Mesenchymal stem cell (in vitro differentiated cells and primary cell): ENCODE results near the gene NAV2.
"Not testable (repeated sequence)": the region's sequence is repeated elsewhere in the genome, so short reads cannot be mapped to it uniquely, and the experiment has no call there.

Experiments
- DNase-seq: peaks from one replicate; pipeline ENCODE4 v3.0.0-alpha.2; 2013
- H2AFZ ChIP-seq: one replicate; pipeline ENCODE4 v1.6.1; 2013; ENCODE audit warnings: low read depth, mild to moderate bottlenecking, control low read depth, inconsistent platforms, low read length, moderate library complexity
- H2AK5ac ChIP-seq: 2 replicates; pipeline ENCODE4 v1.6.1; 2013; ENCODE audit warnings: low read length, moderate library complexity, mild to moderate bottlenecking, inconsistent platforms; ENCODE audit not compliant: severe bottlenecking
- H2BK120ac ChIP-seq: one replicate; pipeline ENCODE4 v1.6.1; 2013; ENCODE audit warnings: low read depth, mild to moderate bottlenecking, inconsistent platforms, low read length, moderate library complexity
- H2BK12ac ChIP-seq, 2 experiments: one replicate each; pipeline ENCODE4 v1.6.1; 2013; ENCODE audit warnings: inconsistent platforms in 2 of 2, low read length in 2 of 2, mild to moderate bottlenecking in 2 of 2, moderate library complexity in 2 of 2, control low read depth in 1 of 2
- H2BK15ac ChIP-seq: one replicate; pipeline ENCODE4 v1.6.1; 2013; ENCODE audit warnings: mild to moderate bottlenecking, low read depth, inconsistent platforms; ENCODE audit not compliant: poor library complexity, severe bottlenecking
- H2BK5ac ChIP-seq: 2 replicates; pipeline ENCODE4 v1.6.1; 2013; ENCODE audit warnings: low read depth, mild to moderate bottlenecking, low read length, control low read depth, inconsistent platforms; ENCODE audit not compliant: poor library complexity, severe bottlenecking
- H3K14ac ChIP-seq, 2 experiments: one replicate each; pipeline ENCODE4 v1.6.1; 2013; ENCODE audit warnings: inconsistent platforms in 2 of 2, low read length in 2 of 2, control low read depth in 1 of 2, mild to moderate bottlenecking in 1 of 2, moderate library complexity in 1 of 2
- H3K18ac ChIP-seq, 2 experiments: one replicate each; pipeline ENCODE4 v1.6.1; 2013; ENCODE audit warnings: inconsistent platforms in 2 of 2, low read length in 2 of 2, control low read depth in 1 of 2, low read depth in 1 of 2, mild to moderate bottlenecking in 1 of 2
- H3K23ac ChIP-seq, 2 experiments: one replicate each; pipeline ENCODE4 v1.6.1; 2013; ENCODE audit warnings: inconsistent platforms in 2 of 2, low read length in 2 of 2, mild to moderate bottlenecking in 2 of 2, moderate library complexity in 2 of 2, control low read depth in 1 of 2
- H3K27ac ChIP-seq: 2 replicates; pipeline ENCODE4 v1.5.1; 2013; ENCODE audit warnings: mild to moderate bottlenecking, moderate library complexity, low read length, control low read depth, inconsistent platforms; ENCODE audit not compliant: poor library complexity, severe bottlenecking
- H3K27me3 ChIP-seq, 2 experiments: 2 replicates each; pipeline versions ENCODE4 v1.6.1 to v1.7.0; 2013; ENCODE audit warnings: low read length in 2 of 2, mild to moderate bottlenecking in 2 of 2, moderate library complexity in 2 of 2, control low read depth in 1 of 2, inconsistent platforms in 1 of 2; ENCODE audit not compliant: control insufficient read depth in 1 of 2, insufficient read depth in 1 of 2
- H3K36me3 ChIP-seq, 2 experiments: 2 replicates each; pipeline versions ENCODE4 v1.6.1 to v1.7.0; 2013; ENCODE audit warnings: low read length in 2 of 2, control low read depth in 1 of 2, inconsistent platforms in 1 of 2, low read depth in 1 of 2, mild to moderate bottlenecking in 1 of 2; ENCODE audit not compliant: insufficient read depth in 2 of 2, control insufficient read depth in 1 of 2
- H3K4ac ChIP-seq, 2 experiments: one replicate each; pipeline ENCODE4 v1.6.1; 2013; ENCODE audit warnings: inconsistent platforms in 2 of 2, low read length in 2 of 2, mild to moderate bottlenecking in 2 of 2, moderate library complexity in 2 of 2, control low read depth in 1 of 2, low read depth in 1 of 2
- H3K4me1 ChIP-seq: 2 replicates; pipeline ENCODE4 v1.6.1; 2013; ENCODE audit warnings: low read depth, low read length, control low read depth; ENCODE audit not compliant: control insufficient read depth, insufficient read depth
- H3K4me2 ChIP-seq: 2 replicates; pipeline ENCODE4 v1.6.1; 2013; ENCODE audit warnings: low read length, mild to moderate bottlenecking, inconsistent platforms; ENCODE audit not compliant: poor library complexity, severe bottlenecking
- H3K4me3 ChIP-seq, 2 experiments: 2 replicates each; pipeline versions ENCODE4 v1.5.1 to v1.7.0; 2013; ENCODE audit warnings: low read length in 2 of 2, mild to moderate bottlenecking in 2 of 2, control low read depth in 1 of 2, low read depth in 1 of 2; ENCODE audit not compliant: insufficient read depth in 1 of 2
- H3K79me1 ChIP-seq: replicated peaks from 2 replicates; pipeline ENCODE4 v1.6.1; 2013; ENCODE audit warnings: mild to moderate bottlenecking, control low read depth, low read length, inconsistent platforms; ENCODE audit not compliant: poor library complexity, severe bottlenecking
- H3K9ac ChIP-seq: 2 replicates; pipeline ENCODE4 v1.7.0; 2013; ENCODE audit warnings: mild to moderate bottlenecking, low read length, moderate library complexity
- H3K9me3 ChIP-seq: 2 replicates; pipeline ENCODE4 v1.7.0; 2013; ENCODE audit warnings: mild to moderate bottlenecking, low read length; ENCODE audit not compliant: control insufficient read depth
- H4K8ac ChIP-seq: one replicate; pipeline ENCODE4 v1.6.1; 2013; ENCODE audit warnings: inconsistent platforms, mild to moderate bottlenecking, low read length, moderate library complexity
- H4K91ac ChIP-seq: one replicate; pipeline ENCODE4 v1.6.1; 2013; ENCODE audit warnings: mild to moderate bottlenecking, low read length, inconsistent platforms
- WGBS: methylation state at CpG from one replicate; pipeline ENCODE4 v1.1.7; 2013; ENCODE audit warnings: mixed read lengths; 5-methylcytosine and 5-hydroxymethylcytosine counted together

NAV2 gene

GRCh38 chr11:20004866-20005265 is 292.2 kb downstream of the NAV2 start:
- Histone ChIP-seq H3K9me3 (no peaks in the 10 kb centered on the region), H3K4me3 (no peak overlapping the region), H3K4me2 (no peak overlapping the region), H4K91ac (no peak overlapping the region), H3K23ac (no peak overlapping the region), H2AK5ac (no peak overlapping the region), H2BK5ac (no peak overlapping the region), H3K9ac (no peak overlapping the region), H2BK12ac (no peak overlapping the region), H4K8ac (no peak overlapping the region), H3K4me1 (peaks cover 17% of the 10 kb centered on the region), H3K79me1 (no peaks in the 10 kb centered on the region), H3K4ac (no peak overlapping the region), H2AFZ (no peak overlapping the region), H2BK120ac (no peak overlapping the region), H3K18ac (no peak overlapping the region), H3K36me3 (peaks cover 0 to 83% of the 10 kb centered on the region in 2 experiments), H2BK15ac (no peak overlapping the region), H3K27me3 (no peaks in the 10 kb centered on the region), H3K27ac (no peak overlapping the region), H3K14ac (no peak overlapping the region)
- 93% methylated on average over 2 of the region's 3 CpGs for WGBS
- DNase-seq: no peak

- WGBS: 85% methylated on average over 5 of the region's 6 CpGs
- no peak overlapping the region for H3K18ac ChIP-seq
- H2BK5ac ChIP-seq: no peak overlapping the region
- DNase-seq: no peak
- H3K4me1 ChIP-seq: peaks cover 13% of the 10 kb centered on the region
- no peak overlapping the region for H4K91ac ChIP-seq
- H2AK5ac ChIP-seq: no peak overlapping the region
- no peak overlapping the region for H4K8ac ChIP-seq
- H3K23ac ChIP-seq: no peak overlapping the region
- H3K27me3 ChIP-seq: no peaks in the 10 kb centered on the region
- H2BK12ac ChIP-seq: no peak overlapping the region
- H3K36me3 ChIP-seq: peaks cover 0 to 81% of the 10 kb centered on the region in 2 experiments
- H2BK15ac ChIP-seq: no peak overlapping the region
- no peaks in the 10 kb centered on the region for H3K79me1 ChIP-seq
- H3K14ac ChIP-seq: no peak overlapping the region
- no peak overlapping the region for H3K4me2 ChIP-seq
- H3K9me3 ChIP-seq: no peaks in the 10 kb centered on the region
- no peak overlapping the region for H3K4ac ChIP-seq
- no peak overlapping the region for H3K27ac ChIP-seq
- no peak overlapping the region for H3K4me3 ChIP-seq
- H2BK120ac ChIP-seq: no peak overlapping the region
- no peak overlapping the region for H3K9ac ChIP-seq
- no peak overlapping the region for H2AFZ ChIP-seq
Measured at GRCh38 chr11:20005747-20006146, 293.1 kb downstream of the NAV2 start.

- peaks cover 0 to 76% of the 10 kb centered on the region in 2 experiments for H3K36me3 ChIP-seq
- H4K8ac ChIP-seq, H3K18ac ChIP-seq, H3K4ac ChIP-seq, H3K23ac ChIP-seq, H3K27me3 ChIP-seq, H3K14ac ChIP-seq, H2BK15ac ChIP-seq, H2BK5ac ChIP-seq, H2BK12ac ChIP-seq, H3K9ac ChIP-seq, H2AFZ ChIP-seq, H3K79me1 ChIP-seq, H4K91ac ChIP-seq, H3K4me2 ChIP-seq, H3K27ac ChIP-seq, H3K9me3 ChIP-seq, H2BK120ac ChIP-seq, H2AK5ac ChIP-seq, DNase-seq, H3K4me3 ChIP-seq: not testable (repeated sequence)
- peaks cover 11% of the 10 kb centered on the region for H3K4me1 ChIP-seq
- WGBS: no CpG with 5 or more reads among the region's 2 CpGs
Measured at GRCh38 chr11:20006618-20007017, 294.0 kb downstream of the NAV2 start.

DNA sequence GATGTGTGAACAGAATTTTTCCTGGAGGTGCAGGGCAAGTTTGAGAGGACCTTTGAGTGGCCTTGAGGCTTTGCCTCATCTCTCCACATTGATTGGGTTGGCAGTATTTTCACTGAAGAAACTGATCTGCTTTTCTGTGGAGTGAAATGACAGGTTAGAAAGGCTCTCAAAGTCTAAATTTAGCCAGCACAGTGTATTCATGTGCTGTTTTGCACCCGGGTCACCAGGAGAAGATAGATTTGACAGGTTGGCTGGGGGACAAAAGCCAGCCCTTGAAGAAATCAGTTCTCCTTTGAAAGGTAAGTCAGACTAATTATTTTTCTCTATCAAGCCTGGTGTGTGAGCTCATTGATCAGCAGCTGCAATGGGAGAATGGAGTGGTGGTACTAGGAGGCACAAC is 294.7 kb downstream of the NAV2 start:
- no peak overlapping the region for H3K27ac ChIP-seq
- no peaks in the 10 kb centered on the region for H3K9me3 ChIP-seq
- H3K4me3 ChIP-seq: no peak overlapping the region
- H3K27me3 ChIP-seq: no peaks in the 10 kb centered on the region
- H3K4me1 ChIP-seq: peaks cover 9% of the 10 kb centered on the region
- H2AK5ac ChIP-seq: no peak overlapping the region
- no peak overlapping the region for H2AFZ ChIP-seq
- 17% methylated on average over 1 of the region's 1 CpG for WGBS
- no peak overlapping the region for H3K9ac ChIP-seq
- H2BK120ac ChIP-seq: no peak overlapping the region
- H4K91ac ChIP-seq: no peak overlapping the region
- H3K23ac ChIP-seq: no peak overlapping the region
- no peak overlapping the region for H3K4me2 ChIP-seq
- H3K4ac ChIP-seq: no peak overlapping the region
- H2BK15ac ChIP-seq: no peak overlapping the region
- no peaks in the 10 kb centered on the region for H3K79me1 ChIP-seq
- H2BK5ac ChIP-seq: no peak overlapping the region
- no peak overlapping the region for H2BK12ac ChIP-seq
- DNase-seq: no peak
- H3K18ac ChIP-seq: no peak overlapping the region
- H4K8ac ChIP-seq: no peak overlapping the region
- no peak overlapping the region for H3K14ac ChIP-seq
- H3K36me3 ChIP-seq: peaks cover 0 to 74% of the 10 kb centered on the region in 2 experiments
